T-helper 2 cell (primary cell): ENCODE results near the gene DDX19B.
"Not testable (repeated sequence)": the region's sequence is repeated elsewhere in the genome, so short reads cannot be mapped to it uniquely, and the experiment has no call there.

Source experiments
- DNase-seq, 5 experiments: peaks; one replicate each; pipeline versions ENCODE4 v3.0.0 to v3.0.0-alpha.2; 2012 to 2022
- total RNA-seq, 2 donors: gene quantifications; one replicate each; lab custom pipeline; 2026; lab: John Stamatoyannopoulos, UW

The DDX19B gene
- total RNA-seq, result 16.5 to 20.3 reads per million in 2 donors

DNA sequence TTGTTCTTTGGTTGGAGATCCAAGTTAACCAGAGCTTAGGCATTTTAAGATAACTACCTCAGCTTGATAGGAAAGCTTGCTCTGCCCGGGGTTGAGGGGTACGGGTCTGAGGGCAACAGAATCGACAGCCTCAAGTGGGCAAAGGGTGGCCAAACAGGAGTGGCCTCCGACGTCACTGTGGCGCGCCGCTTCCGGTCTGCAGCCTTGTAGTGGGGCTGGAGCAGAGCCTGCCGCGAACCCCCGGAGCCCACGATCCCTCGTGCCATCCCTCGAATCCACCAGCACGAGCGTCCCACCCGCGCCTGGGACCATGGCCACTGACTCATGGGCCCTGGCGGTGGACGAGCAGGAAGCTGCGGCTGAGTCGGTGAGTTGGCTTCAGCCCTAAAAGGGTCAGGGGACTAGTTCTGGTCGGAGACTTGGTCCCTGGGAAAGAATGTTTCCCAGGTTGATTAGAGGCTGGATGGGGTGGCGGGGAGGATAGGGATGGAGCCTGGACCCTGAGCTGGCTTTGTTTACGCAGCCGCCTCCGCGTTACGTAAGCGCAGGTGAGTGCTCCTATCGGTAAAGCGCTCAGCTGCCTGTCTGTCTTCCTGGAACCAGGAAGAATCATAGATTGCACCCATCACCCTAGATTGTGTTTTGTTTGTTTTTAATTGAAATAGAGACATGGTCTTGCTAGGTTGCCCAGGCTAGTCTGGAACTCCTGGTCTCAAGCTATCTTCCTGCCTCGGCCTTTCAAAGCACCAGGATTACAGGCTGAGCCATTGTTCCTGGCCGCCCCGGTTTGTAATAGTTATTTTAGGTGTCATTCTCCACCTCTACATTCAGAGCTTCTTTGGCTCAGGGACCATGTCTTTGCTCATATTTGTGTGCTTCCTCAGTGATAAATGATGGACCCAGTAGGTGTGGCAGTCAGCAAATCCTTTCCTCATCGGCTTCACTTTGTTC, at the start of gene DDX19B:
TSS of gene DDX19B (plus strand) at position 199 of the 951 bp plus-strand sequence. CDS start at position 311, 112 bp downstream.
- DNase-seq, result peak; percentile 17 to 82 (median 34)

- not testable (repeated sequence) for DNase-seq
These were observed 49.3 kb upstream of the DDX19B start for GRCh38 chr16:70249697-70250096.

- peak in 2 of 5 experiments; percentile 32 to 74 for DNase-seq
These were observed 48.0 kb upstream of the DDX19B start for GRCh38 chr16:70250748-70251628.

GRCh38 chr16:70251629-70252354, 47.2 kb upstream of the DDX19B start, which contains the start of gene EXOSC6:
EXOSC6 (minus strand) TSS chr16:70251940; CDS start chr16:70251900, 40 bp downstream.
- peak; percentile 80 to 97 (median 89) for DNase-seq

DNA sequence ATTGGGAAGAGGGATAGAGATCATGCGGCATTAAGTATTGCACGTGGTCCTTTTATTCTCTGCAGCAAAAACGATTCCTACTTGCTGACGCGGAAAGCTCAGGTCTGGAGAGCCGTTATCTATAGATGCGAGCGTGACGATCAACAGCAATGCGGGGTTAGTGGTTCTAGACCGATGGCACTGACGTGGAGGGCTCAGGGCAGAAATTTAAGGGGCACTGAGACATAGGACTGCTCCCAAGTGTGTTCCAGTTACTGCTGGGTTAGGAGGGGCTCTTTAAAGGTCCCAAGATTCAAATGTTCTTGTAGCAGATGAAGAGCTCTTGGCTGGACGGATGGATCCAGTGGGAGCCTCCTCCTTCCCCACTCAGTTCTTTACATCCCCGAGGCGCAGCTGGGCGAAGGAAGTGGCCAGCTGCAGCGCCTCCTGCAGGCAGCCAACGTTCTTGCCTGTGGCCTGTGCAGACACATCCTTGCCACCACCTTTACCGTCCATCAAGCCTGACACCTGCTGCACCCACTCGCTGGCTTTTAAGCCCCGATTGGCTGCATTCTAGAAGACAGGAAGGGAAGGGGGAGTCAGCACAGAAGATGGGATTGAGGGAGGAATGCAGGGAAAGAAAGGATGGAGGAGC, 46.5 kb upstream of the DDX19B start:
- DNase-seq, result peak in 1 of 5 experiments; percentile 34

DNA sequence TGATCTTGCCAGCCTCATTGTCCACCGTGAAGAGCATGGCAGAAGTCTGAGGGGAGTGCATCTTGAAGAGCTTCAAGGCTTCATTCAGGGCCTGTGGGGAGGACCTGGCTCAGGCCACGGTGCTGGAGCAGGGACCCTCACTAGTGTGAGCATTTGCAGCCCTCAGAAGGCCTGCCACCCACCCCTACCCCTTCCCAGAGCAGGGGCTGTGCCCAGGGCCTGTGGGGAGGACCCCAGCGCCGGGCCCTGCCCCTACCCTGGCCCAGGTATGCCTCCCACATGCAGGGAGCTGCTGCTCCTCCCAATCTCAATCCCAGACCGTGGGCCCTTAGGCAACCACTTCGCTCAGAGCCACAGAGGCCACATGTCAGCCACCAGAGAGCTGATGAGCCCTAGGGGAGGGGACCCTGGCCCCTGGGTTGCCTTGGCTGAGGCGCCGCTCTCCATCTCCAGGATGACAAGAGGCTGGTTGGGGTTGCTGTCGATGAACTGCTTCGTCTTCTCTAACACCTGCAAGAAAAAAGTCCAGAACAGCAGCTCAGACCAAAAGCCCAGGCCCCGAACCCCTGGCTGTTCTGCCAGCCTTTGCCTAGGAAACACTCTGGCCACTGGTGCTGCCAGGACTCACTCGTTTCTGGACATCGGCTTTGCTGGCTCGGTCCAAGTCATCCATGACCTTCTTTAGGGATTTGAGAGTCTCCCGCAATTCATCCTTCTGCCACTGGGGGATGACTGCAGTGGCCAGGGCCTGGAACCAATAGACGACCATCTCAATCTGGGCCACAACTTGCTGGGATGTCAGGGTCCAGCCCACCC, 45.5 kb upstream of the DDX19B start:
- peak in 3 of 5 experiments; percentile 19 to 31 (median 19) for DNase-seq

GRCh38 chr16:70254180-70254964, 44.6 kb upstream of the DDX19B start:
- DNase-seq, result no peak

- no peak for DNase-seq
These were observed 44.1 kb upstream of the DDX19B start for GRCh38 chr16:70254965-70255286.

GRCh38 chr16:70255574-70255973, 43.4 kb upstream of the DDX19B start:
- DNase-seq, result peak in 1 of 5 experiments; percentile 42

DNA sequence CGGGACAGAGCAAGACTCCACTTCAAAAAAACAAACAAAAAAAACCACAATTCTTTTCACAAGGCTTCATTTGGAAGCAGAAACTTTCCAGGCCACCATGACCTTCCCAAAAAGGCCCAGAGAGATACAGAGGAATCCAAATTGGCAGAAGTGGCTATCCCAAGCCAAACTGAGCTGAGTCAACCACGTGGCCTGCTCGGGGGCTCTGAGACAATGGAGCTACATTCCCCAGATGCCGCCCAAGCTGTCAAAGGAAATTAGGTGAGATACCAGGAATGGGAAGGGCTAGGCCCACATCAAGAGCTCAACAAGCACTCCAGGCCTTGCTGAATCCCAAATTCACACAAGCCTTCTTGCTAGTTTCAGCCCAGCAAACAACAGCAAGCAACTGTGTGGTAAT, 41.6 kb upstream of the DDX19B start:
- no peak for DNase-seq

- no peak for DNase-seq
These were observed 40.9 kb upstream of the DDX19B start for GRCh38 chr16:70258065-70258464.

GRCh38 chr16:70258946-70259345, 40.0 kb upstream of the DDX19B start:
- DNase-seq, result no peak

DNA sequence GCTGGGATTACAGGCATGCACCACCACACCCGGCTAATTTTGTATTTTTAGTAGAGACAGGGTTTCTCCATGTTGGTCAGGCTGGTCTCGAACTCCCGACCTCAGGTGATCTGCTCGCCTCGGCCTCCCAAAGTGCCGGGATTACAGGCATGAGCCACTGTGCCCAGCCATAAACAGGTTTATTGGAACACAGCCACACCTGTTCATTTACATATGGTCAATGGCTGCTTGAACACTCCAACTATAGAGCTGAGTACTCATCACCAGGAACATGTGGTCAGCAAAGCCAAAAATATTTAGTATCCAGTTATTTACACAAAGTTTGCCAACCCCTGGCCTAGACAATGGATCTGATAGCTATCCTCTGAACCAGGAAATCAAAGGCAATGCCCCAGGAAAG, 39.1 kb upstream of the DDX19B start:
- not testable (repeated sequence) for DNase-seq

DNA sequence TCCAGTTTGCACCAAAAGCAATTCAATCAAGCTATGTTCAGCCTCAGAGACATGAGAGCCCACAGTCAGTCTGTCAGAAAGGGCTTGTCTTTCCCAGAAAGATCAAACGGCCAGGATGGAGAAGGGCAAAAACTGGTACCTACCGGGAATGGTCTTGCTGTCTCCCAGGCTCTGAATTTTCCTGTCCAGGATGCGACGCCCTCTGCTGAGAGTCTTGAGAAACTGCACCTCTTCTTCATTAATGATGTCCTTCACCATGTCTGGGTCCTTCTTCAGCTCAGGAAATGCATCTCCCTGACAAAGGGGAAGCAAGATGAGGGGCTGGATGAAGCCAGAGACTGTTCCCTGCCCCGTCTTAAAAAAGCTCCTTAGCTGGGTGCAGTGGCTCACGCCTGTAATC, 31.5 kb upstream of the DDX19B start:
- DNase-seq, result peak in 1 of 5 experiments; percentile 22

- DNase-seq, result not testable (repeated sequence)
These were observed 31.1 kb upstream of the DDX19B start for GRCh38 chr16:70267922-70268321.

DNA sequence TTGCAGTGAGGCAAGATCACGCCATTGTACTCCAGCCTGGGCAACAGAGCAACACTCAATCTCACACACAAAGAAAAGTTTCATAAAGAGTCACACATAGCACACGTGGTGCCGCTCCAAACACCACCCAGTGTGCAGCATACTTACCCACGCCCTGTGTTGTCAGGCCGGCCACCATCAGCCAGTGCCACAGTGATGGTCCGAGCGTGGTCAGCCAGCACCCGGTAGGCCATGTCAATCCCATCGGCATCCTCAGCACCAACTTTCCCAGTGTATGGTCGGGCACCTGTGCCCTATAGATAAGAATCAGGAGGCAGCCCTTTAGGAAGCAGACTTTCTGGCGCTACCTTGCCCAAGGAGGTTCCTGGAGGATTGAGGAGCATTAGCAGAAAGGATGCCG, 29.5 kb upstream of the DDX19B start:
- DNase-seq, result no peak

GRCh38 chr16:70270176-70270575, 28.8 kb upstream of the DDX19B start:
- no peak for DNase-seq

GRCh38 chr16:70271696-70272095, 27.3 kb upstream of the DDX19B start:
- DNase-seq, result no peak

DNA sequence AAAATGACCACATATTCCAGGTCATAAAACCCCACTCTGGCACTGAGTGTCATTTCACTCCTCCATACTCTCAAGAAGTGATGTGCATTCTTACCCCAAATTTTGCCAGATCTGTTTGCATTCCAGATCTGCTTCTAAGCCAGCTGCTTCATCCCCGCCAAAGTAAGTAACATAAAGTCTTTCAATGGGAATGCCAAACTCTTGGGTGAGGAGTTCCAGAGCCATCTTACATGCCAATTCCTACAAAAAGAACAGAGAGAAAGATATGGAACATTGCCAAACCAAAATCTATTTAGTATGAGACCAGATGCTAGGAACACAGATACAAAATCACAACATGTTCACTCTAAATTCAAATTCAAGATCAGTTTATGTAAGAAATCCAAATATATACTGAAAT, 22.6 kb upstream of the DDX19B start:
- no peak for DNase-seq

- not testable (repeated sequence) for DNase-seq
These were observed 11.5 kb upstream of the DDX19B start for GRCh38 chr16:70287304-70287971.
